HG03558 (cell line): ENCODE results near the gene TRIM7.

Source experiments
- ATAC-seq: cut with Tn5 transposase; IDR thresholded peaks from one replicate; pipeline ENCODE4 v1.9.1; 2021; ENCODE audit warnings: moderate number of reproducible peaks; ENCODE audit not compliant: unreplicated experiment; ENCODE audit errors: extremely low read depth

TRIM7 gene

GRCh38 chr5:181233801-181234454 is 28.9 kb upstream of the TRIM7 start:
- no peak for ATAC-seq

DNA sequence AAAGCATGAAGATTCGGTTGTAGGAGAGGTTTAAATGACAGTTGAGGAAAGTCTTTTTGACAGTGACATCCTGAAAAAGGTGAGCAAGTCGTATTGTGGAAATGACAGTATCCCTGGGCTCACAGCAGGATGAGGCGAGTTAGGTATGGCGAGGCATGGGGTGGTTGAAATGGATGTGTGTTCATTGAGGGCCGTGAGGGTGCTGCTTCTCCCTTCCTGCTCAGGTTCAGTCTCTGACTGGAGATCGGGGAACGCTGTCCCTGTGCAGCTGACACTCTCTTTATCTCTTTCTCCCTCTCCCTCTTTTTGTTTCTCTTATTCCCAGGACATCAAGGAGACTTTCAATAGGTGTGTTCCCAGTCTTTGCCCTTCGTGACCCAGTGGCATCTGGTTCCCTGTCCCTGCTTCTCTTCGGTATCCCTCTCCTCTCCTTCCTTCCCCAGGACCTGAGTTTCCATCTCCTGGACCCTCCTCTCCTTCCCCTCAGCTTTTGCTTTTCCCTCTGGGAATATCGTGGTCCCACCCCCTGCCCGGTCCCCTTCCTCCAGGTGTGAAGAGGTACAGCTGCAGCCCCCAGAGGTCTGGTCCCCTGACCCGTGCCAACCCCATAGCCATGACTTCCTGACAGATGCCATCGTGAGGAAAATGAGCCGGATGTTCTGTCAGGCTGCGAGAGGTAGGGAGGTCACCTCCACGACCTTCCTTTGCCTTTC is 28.2 kb upstream of the TRIM7 start:
- ATAC-seq = no peak

DNA sequence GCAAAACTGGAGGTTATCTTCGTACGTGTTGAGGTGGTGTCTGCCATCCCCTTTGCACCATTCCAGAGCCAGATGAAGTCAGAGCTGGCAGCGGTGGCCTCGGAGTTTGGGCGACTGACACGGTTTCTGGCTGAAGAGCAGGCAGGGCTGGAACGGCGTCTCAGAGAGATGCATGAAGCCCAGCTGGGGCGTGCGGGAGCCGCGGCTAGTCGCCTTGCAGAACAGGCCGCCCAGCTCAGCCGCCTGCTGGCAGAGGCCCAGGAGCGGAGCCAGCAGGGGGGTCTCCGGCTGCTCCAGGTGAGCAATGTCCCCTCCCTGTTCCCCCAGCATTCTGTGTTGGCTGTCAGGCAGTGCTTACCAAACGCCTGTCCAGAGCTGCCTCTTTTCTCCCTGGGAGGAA is 27.6 kb upstream of the TRIM7 start:
- no peak for ATAC-seq

- no peak for ATAC-seq
Observed at GRCh38 chr5:181231432-181231831, 26.4 kb upstream of the TRIM7 start.

DNA sequence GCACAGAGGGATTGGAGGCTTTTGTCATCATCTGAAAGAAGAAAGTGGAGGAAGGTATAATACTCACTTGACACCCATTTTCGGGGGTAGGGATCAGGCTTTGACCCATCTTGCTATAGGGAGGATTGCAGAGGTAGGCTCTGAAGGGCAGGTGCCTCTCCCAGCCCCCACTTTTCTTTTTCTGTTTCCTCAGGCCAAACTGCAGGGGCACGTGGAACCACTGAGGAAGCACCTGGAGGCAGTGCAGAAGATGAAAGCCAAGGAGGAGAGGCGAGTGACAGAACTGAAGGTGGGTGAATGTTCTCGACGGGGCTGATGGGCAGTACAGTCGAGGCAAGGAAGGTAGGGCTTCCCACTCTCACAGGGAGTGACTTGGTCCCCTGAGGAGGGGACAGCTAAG is 25.6 kb upstream of the TRIM7 start:
- no peak for ATAC-seq

DNA sequence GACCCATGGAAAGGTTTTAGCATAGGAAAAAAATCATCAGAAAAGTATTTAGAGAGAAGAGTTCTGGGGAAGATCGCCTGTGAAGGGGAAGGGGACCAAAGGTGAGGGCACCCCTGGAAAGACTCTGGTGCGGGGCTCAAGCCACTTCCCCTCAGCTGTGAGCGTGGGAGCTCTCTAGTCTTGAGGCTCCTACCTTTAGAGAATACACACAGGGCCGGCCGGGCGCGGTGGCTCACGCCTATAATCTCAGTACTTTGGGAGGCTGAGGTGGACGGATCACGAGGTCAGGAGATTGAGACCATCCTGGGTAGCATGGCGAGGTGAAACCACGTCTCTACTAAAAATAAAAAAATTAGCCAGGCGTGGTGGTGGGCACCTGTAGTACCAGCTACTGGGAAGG is 25.0 kb upstream of the TRIM7 start:
- no peak for ATAC-seq

DNA sequence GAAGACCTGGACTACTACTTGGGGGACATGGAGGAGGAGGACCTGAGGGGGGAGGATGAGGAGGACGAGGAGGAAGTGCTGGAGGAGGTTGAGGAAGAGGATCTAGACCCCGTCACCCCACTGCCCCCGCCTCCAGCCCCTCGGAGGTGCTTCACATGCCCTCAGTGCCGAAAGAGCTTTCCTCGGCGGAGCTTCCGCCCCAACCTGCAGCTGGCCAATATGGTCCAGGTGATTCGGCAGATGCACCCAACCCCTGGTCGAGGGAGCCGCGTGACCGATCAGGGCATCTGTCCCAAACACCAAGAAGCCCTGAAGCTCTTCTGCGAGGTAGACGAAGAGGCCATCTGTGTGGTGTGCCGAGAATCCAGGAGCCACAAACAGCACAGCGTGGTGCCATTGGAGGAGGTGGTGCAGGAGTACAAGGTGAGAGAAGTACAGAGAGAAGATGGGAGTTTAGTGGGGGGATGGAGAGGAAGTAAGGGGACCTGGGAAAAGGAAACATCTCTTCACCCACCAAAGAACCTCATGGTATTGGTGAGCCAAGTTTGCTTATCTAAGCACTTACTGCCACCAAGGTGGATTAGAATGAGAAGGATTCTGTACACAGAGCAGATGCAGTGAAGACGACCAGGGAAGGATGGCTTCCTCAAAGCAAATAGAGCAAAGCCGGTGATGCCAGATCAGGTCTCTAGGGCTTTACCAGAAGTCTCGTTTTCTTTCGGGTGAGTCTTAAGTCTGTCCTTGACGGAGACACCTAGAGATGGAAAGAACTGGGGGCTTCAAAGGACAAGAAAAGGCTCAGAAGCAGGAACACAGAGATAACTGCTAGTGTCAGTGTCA is 19.6 kb upstream of the TRIM7 start:
- no peak for ATAC-seq

GRCh38 chr5:181223729-181224389 is 18.9 kb upstream of the TRIM7 start:
- no peak for ATAC-seq

- peak; percentile 41 for ATAC-seq
Observed at GRCh38 chr5:181223058-181223728, 18.2 kb upstream of the TRIM7 start, which contains the start of gene TRIM41. Gene TRIM41, plus strand, starts transcription at chr5:181223281. Its CDS starts 719 bp downstream, at chr5:181224000.

DNA sequence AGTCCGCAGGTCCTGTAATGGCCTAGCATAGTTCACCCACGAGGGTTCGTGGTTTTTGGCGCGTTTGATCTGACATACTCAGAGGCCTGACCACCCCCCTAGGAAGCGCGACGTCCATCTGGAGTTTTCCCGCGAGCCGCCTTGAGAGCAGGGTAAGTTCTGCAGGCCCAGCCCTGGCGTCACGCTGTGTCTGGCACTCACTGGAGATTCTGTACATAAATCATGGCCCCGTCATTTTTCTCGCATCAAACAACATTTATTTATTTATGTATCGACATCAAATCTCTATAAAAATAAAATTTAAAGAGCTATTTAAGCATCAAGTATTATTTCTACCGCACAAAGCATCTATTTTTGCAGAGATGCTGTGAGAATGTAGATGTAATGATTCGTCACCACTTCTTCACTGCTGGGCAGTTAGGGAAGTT is 17.6 kb upstream of the TRIM7 start:
- no peak for ATAC-seq

GRCh38 chr5:181221792-181222629 is 17.0 kb upstream of the TRIM7 start:
- ATAC-seq = peak; percentile 23

GRCh38 chr5:181221105-181221791 is 16.3 kb upstream of the TRIM7 start:
- ATAC-seq = no peak

- ATAC-seq = no peak
Observed at GRCh38 chr5:181220178-181220515, 15.2 kb upstream of the TRIM7 start.

DNA sequence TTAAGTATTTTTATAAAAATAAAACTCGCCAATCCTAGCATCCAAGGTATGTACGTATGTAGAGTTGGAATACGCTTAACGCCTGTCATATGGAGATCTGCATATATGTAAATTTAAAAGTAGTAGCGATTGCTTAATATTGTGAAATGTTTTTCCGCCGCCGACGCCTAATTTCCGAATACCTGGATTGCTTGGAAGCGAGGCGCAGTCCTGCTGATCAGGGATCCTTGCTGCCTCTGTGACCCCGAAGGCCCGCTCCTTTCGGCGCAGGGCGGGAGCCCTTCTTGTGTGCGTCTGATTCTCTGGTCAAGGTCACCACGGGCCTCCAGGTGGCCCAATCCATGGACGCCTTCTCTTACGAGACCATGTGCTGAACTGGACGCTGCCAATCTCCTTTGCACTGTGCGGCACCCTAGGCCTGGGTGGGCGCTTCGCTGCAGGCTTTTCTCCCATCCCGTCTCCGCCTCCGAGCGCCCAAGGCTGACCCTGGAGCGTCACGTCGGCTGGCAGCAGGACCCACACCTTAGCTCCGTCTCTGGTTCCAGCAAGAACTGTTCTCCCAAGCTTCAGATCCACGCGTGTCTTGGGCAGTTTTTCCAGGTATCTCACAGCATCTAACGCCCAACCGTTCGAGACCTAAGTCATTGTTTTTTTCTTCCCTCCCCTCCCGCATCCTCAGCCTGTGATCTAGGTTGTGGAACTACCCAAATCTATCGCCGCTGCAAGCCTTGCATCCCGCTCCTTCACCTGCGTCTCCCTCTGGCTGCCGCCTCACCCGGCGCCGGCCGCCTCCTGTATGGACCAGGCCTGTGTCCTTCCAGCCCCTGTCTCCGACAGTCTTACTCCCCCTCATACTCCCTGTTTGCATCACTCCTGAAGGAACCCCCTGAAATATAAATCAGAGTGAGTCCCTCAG is 14.5 kb upstream of the TRIM7 start:
- ATAC-seq = no peak

GRCh38 chr5:181218795-181219124 is 13.8 kb upstream of the TRIM7 start:
- ATAC-seq = no peak

DNA sequence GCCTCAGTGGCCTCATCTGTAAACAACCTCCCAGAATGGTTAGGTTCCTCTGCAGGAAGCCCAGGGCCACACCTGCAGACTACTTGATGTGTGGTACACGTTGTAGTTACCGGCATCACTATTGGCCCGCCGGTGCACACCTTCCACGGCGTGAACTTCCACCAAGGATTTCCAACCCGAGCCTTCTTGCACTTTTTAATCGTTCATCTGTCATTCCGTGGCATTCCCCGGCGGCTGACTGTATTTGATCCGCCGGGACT is 12.7 kb upstream of the TRIM7 start:
- no peak for ATAC-seq

DNA sequence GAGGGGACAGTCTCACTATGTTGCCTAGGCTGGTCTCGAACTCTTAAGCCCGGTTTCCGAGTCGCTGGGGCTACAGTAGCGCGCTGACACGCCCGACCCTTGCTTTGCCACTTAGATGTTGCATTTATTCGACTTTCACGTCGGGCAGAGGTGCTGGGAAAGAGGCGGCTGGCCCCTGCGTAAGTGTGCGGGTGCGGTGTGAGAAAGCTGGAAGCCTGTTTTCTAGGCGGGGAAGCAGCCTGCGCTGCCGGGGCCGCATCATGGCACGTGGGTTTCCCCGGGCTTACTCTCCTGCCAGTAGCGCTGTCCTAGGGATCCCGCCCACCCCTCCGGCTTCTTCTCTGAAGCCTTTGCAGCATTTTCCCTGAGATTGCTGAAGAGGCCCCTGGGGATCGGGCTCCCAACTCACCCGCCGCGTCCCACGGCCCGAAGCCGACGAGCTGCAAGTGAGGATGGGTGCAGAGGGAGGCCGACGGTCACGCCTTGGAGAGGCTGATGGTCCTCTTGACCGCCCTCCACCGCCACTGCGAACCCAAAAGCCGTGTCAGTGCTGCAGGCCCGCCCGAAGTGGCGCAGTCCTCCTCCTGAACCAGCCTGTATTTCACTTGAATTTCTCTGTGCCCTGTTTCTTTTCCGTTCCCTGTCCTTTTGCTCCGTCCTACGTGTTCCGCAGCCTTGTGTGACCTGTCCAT is 12.3 kb upstream of the TRIM7 start:
- ATAC-seq = no peak
